ENCODE measurements around the gene SELENOK.

- no peak for TF ChIP-seq NFE2L2 (IDR thresholded peaks at IDR 0.05; ENCODE audit: low read depth, low read length)
- no peak for TF ChIP-seq MXI1 (IDR thresholded peaks at IDR 0.05; ENCODE audit: borderline replicate concordance, low read depth, low read length)
- no peak for TF ChIP-seq BHLHE40 (IDR thresholded peaks at IDR 0.05; ENCODE audit: low read depth, low read length)
- TF ChIP-seq CTCF (conservative IDR thresholded peaks at IDR 0.05; ENCODE audit: low read depth, low read length), result no peak
- TF ChIP-seq SMC3 (IDR thresholded peaks at IDR 0.05; ENCODE audit: low read depth, low read length), result no peak
- TF ChIP-seq USF2 (IDR thresholded peaks at IDR 0.05; ENCODE audit: low read depth, low read length), result no peak
- no peak for TF ChIP-seq RAD21 (IDR thresholded peaks at IDR 0.05; ENCODE audit: low read length)
- TF ChIP-seq POLR2A (IDR thresholded peaks at IDR 0.05; ENCODE audit: low read depth, low read length), result no peak
- no peak for TF ChIP-seq RFX5 (IDR thresholded peaks at IDR 0.05; ENCODE audit: low read depth, low read length)
- no peak for TF ChIP-seq ELK1 (IDR thresholded peaks at IDR 0.05; ENCODE audit: borderline replicate concordance, low read depth, low read length)
- TF ChIP-seq RCOR1 (IDR thresholded peaks at IDR 0.05; ENCODE audit: insufficient replicate concordance, low read length), result no peak
- no peak for TF ChIP-seq CEBPB (IDR thresholded peaks at IDR 0.05; ENCODE audit: low read depth, low read length)
Observed at GRCh38 chr3:53919741-53920140, 28.1 kb upstream of the SELENOK start.

All from IMR-90 (cell line).